Ramos (cell line): ENCODE data around the gene MEST.
"Not testable (repeated sequence)": the region's sequence is repeated elsewhere in the genome, so short reads cannot be mapped to it uniquely, and the experiment has no call there.

Experiments used
- in situ Hi-C: fragments of 300-500 bp; cut with MboI; formaldehyde crosslinking; loops from one replicate; pipeline ENCODE4 v1.14.3; 2022; ENCODE audit warnings: low sequenced_read_pairs; ENCODE audit not compliant: unreplicated experiment

Gene MEST

DNA sequence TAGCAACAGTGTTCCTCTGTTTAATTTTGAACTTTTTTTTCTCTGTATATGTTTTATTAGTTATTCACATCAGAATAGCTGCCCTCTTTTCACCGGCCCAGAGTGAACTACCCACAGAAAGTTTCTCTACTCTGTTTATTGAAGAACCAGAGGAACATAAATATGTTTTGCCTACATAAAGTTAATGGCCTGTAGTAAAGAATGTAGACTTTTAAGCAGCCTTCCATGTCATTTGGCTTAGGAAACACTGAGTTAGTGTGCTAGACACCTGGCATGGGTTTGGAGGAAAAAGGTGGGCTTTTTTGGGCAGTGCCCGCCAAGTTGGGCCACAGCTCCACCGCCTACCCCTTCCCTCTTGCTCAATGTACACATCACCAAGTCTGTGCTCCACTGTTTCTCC is 8.9 kb upstream of the MEST start:
- in situ Hi-C loops, result no loop called here

DNA sequence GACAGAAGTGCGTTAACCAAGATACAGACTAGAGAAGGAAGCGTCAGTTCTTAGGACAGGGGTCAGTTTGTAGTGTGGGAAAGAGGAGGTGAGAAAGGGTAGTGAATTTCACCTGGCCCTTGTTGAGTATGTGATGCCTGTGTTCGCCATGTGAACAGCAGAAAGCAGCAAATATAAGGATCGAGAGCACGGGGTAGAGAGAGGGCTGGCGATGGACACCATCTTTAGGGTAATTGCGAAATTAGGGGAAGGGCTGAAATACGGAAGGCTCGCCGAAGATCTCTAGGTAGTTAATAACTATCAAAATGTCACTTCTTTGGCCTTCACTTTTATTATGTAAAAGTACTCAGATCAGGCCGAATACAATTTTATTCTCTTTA is 6.2 kb upstream of the MEST start:
- in situ Hi-C loops, result no loop called here

DNA sequence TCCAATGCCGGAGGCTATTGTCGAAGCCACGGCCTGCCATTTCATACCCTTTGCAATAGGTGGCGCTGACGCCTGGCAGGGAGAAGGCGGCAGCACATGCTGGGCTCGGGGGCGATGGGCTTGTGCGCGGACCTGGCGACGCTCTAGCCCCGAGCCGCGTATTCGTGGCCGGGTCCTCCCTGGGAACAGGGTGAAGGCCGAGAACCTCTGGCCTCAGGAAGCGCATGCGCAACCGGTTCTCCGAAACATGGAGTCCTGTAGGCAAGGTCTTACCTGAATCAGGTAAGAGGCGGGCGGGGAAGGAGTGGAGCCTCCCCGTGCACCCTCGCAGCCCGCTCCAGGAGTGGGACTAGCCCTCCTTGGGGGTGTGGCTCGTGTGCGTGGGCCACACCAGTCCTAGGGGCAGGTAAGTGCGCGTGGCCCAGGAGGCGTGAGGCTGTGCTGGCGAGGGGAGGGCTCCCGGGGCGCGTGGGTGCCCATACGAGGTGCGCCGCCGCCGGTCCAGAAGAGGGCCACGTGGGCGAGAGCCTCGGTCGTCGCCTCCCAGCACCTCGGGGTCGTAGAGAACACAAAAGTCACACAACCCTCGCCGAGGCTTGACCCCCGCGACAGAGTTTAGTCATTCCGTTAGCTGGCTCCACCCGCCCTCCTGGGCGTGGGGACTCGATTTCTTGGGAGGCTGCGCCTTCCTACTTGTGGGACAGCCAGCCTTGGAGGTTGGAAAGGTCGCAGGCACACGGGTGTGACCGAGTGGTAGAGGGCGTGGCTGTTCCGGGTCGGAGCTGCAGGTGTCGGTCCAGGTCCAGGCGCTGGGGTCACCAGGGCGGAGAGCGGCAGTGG is 5.6 kb upstream of the MEST start:
- in situ Hi-C loops, result no loop called here

DNA sequence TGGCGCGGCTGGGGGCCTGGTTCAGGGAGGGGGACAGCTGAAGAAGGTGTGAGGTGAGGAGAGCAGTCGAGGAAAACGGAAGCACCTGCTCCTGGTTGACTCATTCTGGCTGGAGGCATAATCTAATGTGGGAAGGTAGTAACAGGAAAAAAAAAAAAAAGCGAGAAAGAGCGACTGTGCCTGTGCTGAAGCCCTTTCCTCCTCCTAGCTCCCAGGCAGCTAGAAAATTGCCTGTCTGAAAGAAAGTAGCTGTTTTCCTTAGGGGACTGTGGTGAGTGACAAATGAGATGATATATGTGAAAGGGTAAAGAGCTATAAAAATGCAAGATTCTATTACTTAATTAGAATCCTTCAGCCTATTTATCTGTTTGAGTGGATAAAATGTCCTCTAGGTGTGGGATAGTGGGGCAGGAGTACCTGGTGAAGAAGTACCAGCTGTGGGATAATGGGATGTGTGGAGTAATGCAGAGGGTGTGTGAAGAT is 4.9 kb upstream of the MEST start:
- in situ Hi-C loops, result no loop called here

DNA sequence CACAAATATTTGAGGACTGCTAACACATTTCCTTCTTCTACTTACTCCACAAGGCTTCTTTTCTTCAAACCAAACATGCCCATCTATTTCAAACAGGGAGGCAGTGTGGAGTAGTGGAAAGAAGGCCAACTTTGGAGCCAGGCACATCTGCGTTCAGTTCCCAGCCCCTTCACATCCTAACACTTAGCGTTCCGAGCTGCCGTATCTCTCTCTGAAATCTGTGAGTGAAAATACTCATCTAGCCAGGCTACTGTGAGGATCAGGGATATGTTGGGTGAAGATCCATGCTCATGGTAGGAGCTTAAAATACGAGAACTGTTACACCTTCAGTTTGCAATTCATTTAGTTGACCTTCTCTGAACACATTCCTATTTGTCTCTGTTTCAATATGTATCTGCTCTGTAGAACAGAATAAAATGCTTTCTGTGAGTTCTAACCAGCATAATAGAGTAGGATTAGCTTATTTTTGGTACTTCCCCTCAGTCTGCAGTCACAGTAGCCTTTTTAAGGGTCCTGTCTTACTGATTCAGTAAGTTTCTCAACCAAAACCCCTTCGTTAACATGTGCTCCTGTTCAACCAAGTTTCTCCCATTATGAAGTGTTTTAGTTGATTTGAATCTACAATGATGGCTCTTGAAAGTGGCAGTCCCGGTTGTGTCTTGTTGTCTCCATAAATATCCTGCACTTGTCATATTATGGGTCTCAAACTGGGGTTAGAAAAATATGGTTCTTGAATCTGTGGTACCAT is 3.3 kb upstream of the MEST start:
- in situ Hi-C loops, result no loop called here

DNA sequence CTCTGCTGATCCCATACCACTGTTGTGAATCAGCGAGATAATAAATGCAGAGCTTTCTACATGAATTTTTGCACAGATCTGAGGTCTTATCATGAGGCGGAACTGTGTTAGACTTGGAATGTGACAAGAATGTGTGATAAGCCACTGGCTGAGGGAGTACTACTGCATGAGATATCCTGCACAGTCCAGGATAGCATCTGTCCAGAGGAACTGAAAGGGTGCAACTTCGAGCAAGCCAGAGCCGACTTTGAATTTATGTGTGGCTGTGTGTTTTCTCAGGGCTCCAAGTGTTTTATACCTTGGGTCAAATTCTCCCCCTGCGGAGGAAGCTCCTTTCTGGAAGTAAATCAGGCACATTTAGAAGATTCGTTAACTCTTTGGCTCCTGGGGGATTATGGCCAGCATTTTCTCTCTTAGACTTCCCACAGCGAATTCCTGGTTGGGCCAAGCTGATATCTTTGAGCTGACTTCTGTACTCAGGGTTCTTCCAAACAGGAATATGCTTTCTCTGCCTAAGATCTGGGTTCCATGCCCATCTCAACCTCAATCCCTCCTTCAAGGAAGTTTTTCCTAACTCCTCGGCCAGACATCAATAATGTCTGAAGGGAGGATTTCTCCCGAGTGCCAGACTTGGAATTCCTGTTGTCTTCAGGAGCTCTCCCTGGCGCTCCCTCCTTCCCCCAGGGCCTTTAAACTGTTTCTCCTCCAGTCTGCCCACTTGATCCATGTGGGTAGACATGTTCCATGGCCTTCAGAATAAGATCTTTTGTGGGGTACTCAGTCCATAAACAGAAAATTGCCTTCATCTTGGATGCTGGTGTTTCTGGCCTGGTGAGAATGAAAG is 2.5 kb upstream of the MEST start:
- in situ Hi-C loops, result no loop called here

DNA sequence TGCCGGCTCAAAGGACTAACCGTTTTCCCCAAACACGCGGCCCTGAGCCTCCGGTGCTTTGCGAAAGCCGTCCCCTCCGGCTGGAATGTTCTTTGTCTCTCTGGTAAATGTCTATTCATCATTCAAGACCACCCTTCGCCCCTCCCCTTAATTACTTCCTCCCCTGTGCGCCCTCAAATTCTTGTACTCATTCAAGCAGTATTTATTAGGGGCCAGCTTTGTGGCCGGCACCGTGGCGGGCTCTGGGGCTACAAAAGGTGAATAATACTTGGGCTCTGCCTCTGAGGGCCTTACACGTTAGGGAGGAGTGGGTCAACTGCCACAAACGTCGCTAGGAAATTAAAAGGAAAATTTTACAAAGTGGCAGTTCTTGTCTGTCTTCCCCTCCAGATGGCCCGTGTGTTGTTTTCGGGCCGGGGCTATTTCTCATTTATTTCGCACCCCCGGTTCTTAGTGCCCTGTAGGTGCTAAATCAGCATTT is 1.5 kb upstream of the MEST start:
- in situ Hi-C loops, result no loop called here

DNA sequence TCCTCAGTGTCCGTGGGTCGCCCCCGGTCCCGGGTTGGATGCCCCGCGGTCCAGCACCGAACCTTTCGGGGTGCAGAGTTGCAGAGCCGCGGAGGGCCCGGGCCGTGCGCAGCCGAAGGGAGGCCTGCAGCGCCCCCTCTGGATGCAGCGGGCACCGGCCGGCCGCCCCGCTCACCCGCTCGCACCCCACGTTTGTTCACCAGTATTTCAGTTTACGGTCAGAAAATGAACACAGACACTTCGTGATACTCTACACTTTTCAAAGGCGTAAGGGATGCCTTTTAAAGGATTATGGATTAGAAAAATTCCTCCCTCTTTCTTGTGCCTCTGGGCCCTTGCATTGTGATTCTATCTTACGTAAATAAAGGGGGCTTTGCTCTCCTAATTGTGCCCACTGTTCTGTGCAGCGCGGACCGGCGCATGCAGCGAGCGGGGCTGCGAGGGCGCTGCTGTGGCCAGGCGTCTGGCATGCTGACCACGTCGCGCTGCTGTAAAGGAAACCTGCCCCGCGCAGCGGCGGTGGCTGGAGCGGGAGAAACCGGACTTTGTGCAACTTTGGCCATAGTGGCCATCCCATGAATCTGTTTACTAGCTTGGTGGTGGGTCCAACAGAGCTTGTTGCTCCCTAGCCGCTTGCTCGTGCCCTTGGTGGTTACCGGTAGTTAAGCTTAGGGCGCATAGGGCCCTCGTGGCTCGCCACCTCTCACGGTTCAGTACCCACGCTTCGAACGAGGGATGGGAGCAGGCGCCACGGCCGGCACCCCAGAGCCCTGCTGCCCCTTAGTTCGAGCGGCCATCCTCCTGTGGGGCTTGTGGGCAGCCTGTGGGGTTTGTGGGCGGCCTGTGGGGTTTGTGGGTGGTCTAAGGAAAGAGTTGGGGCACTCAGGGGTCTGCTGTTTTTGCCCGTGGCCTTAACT is 739 bp upstream of the MEST start:
- in situ Hi-C loops, result no loop called here

DNA sequence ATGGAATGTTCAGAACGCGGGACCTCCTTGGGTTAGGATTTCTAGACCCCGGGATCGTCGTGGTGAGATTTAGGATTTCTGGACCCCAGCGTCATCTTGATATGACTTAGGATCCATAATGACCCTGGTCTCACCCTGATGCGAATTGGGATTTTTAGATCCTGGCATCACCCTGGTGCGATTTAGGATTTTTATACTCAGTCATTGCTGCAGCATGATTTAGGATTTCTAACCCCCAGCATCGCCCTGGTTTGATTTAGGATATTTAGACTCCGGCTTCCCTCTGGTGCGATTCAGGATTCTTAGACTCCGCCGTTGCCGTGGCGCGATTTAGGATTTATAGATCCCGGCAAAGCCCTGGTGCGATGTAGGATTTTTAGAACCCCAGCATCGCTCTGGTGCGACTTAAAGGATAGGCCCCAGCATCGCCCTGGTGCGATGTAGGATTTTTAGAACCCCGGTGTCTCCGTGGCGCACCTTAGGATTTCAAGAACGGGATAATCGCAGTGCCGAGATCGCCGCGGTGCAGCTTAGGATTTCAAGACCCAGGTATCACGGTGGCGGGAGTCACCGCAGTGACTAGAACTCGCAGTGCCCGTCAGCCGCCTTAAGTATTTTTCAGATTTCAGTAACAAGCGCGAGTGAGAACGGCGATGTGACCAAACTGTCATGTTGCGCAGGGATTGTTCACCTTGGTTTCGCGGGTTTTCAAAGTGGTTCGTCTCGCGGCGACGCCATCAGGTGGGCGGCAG is 814 bp downstream of the MEST start:
- in situ Hi-C loops, result no loop called here

DNA sequence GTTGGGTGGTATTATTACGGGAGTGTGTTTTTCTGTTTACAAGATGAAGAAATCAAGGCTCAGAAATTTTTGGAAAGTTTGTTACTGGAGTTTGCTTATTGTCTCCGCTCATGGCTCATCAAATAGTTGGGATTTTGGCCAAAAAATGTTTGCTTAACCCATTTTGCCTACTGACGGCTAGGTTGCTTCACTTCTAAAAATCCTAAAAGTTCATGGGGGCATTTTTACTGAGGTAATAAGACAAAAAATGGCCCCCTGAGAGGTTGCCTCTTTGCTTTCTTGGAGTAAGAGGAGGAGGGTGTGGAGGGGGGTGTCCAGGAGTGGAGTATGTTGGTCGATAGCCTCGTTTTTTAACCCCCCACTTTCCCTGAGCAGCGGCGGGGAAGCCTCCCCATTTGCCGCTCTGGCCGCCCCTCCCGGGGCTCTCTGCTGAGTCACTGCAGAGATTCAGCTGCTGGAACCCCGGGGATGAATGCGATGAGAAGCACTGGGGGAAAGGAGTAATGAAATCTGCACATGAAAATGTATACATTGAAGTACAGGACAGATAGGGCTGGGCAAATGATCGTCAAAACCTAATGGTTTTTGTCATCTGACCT is 1.5 kb downstream of the MEST start:
- in situ Hi-C loops, result no loop called here

DNA sequence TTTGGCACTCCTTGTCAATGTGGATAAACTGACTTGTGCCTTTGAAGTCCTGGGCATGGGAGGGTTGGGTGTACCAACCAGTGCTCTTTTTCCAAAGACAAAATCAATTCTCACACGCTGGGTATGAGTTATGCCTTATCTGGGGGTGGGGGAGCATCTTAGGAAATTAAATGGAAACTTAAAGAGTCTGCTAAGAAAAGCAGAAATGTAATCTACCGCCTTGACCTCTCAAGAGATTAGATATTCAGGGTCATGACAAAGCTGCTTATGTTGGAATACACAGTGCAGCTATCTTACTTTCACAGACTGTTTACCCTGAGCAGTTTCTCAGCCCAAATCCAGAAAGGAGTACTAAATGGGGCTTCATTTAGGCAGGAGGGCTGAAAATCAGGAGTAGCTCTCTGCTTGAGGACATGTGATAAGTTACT is 2.6 kb downstream of the MEST start:
- in situ Hi-C loops, result no loop called here

DNA sequence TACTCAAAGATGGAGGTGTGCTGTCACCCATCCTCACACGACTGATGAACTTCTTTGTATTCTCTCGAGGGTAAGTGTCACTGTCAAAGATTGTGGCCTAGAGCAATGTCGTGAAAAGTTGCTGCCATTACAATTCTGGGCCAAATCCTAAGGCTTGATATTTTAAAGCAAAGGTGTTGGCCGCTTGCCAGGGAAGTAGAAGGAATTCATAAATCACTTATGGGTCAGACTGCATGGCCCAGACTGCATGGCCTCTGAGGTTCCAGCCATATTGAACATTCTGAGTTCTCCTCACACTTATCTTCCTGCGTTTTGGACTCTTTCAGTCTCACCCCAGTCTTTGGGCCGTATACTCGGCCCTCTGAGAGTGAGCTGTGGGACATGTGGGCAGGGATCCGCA is 8.6 kb downstream of the MEST start:
- in situ Hi-C loops, result no loop called here

DNA sequence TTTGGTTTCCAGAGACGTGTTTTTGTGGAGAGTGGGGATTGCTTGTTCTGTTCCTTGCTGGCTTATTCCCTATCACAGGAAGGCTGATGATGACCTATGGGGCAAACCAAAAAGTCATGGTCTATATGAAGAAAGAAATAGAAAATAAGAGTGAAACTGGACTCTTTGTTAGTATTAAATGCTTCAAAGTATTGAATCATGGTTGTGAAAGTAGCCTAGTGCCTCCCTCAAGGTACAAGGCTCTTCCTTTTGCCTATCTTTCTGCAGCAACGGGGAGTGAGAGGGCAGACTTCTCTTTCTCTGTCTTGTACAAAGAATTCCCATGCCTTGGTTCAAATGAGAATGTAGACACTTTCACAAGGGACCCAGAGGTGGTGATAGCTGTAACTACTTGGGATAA is 9.0 kb downstream of the MEST start:
- in situ Hi-C loops, result no loop called here

DNA sequence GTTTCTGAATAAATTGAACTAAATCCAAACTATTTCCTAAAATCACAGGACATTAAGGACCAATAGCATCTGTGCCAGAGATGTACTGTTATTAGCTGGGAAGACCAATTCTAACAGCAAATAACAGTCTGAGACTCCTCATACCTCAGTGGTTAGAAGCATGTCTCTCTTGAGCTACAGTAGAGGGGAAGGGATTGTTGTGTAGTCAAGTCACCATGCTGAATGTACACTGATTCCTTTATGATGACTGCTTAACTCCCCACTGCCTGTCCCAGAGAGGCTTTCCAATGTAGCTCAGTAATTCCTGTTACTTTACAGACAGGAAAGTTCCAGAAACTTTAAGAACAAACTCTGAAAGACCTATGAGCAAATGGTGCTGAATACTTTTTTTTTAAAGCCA is 13.9 kb downstream of the MEST start:
- in situ Hi-C loops, result no loop called here

DNA sequence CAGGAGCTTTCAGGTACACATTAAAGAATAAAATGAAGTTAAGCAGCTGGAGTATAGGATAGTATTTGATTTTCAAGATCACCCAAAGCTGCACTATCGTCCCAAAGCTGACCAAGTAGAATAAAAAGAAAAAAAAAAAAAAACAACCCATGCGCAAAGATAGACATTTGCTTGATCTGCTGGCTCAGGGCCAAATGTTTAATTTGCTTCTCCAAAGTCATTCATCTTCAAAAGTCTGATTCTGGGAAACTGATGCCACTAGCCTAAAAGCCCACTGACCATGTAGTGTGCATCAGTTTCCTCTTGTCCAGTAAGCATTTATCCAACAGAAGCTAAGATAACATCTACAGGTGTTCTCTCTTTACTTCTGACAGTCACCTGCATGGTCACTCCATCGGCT is 14.5 kb downstream of the MEST start:
- in situ Hi-C loops, result no loop called here

DNA sequence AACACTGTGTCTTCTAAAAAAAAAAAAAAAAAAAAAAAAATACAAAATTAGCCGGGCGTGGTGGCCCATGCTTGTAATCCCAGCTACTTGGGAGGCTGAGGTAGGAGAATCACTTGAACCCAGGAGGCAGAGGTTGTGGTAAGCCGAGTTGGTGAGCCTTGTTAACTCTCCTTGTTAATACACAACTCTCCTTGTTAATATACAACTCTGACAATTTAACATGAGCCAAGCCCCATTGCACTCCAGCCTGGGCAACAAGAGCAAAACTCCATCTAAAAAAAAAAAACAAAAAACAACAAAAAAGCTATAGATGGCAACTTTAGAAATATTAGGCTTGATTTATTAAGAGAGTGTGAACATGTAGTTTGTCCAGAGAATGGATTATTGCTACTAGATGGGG is 20.2 kb downstream of the MEST start:
- in situ Hi-C loops, result not testable (repeated sequence)

DNA sequence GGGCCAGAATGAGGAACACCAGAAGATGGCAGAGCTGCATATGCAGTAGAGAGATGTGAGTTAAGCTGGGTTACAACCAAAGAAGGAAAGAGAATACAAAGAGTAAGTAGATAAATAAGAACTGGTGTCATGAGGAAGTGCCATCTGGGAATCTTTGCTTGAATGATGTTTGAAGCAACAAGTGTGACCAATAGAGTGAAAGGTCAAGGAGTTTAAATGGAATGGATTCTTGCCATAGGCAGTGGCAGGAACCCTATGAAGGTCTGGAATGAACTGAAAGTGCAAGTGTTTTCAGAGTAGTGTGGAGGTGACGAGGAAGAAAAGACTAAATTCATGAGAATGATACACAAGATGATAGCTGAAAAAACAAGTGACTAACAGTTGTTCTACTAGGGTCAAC is 21.6 kb downstream of the MEST start:
- in situ Hi-C loops, result no loop called here

DNA sequence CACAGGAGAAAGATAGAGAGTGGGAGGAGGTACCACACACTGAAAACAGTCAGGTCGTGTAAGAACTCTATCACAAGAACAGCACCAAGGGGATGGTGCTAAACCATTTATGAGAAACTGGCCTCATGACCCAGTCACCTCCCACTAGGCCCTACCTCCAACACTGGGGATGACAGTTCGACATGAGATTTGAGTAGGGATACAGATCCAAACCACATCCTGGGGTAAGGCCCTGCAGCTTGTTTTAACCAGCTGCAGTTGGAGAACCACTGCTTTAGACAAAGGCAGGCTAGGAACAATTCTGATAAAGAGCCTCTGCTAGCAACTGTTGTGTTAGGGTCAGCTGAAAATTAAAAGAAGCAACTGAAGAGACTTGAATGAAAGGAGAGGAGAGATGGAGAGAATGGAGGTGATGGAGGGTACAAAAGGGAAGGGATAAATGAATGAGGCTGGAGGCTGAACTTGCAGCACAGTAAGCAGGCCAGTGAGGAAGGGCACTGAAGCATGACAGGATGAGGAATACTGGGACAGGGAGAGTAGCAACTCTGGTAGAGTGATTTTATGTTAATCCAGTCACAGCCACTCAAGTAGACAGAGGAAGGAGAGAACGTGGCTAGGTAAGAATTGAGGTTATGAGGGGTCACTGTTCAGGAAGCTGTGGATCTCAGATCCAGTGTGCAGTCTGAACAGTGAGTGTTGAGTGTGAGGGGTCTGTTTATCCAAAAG is 23.6 kb downstream of the MEST start:
- in situ Hi-C loops, result no loop called here
